ENCODE measurements around the gene ATOSA.

DNA sequence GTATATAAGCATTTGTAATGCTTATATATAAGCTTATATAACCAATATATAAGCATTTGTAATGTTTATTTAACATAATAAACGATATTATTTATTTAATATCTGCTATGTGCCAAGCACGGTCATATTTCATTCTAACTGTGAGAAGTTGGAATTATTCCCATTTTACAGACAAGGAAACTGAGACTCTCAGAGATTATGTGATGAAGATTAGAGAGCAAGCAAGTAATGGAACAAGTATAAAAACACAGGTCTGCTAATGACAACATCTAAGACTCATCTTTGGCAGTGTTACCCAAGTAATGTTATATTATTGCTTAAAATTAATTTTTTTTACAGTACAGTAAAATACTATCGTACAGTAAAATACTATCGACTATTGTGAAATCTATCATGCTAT lies 4.4 kb downstream of the ATOSA start:
- TF ChIP-seq EZH2phosphoT487 (IDR thresholded peaks at IDR 0.05) = no peak
- TF ChIP-seq, protein P1, sequence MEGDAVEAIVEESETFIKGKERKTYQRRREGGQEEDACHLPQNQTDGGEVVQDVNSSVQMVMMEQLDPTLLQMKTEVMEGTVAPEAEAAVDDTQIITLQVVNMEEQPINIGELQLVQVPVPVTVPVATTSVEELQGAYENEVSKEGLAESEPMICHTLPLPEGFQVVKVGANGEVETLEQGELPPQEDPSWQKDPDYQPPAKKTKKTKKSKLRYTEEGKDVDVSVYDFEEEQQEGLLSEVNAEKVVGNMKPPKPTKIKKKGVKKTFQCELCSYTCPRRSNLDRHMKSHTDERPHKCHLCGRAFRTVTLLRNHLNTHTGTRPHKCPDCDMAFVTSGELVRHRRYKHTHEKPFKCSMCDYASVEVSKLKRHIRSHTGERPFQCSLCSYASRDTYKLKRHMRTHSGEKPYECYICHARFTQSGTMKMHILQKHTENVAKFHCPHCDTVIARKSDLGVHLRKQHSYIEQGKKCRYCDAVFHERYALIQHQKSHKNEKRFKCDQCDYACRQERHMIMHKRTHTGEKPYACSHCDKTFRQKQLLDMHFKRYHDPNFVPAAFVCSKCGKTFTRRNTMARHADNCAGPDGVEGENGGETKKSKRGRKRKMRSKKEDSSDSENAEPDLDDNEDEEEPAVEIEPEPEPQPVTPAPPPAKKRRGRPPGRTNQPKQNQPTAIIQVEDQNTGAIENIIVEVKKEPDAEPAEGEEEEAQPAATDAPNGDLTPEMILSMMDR (IDR thresholded peaks at IDR 0.05) = no peak
